ENCODE measurements around the gene MIGA1.

DNA sequence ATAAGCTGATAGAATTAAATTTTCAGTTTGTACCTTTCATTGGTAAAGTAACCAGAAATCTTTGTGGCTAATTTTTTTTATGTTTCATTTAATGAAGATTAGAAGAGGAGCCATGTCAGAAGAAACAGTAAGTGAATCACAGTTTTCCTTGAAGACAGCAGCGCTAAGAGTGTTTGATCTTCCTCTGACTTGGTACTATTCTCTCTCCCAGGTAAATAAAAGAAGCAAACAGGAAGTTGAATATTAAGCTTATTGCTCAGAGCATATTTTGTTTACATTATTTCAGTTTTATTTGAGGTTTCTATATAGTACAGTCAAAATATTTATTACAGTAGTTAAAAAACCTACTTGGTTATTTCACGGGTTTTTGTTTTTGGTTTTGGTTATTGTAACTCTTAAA, 3.7 kb downstream of the MIGA1 start:
- TF ChIP-seq YY1 (IDR thresholded peaks at IDR 0.05; ENCODE audit: insufficient read depth, insufficient read length) (no peak), ZNF274 (IDR thresholded peaks at IDR 0.05; ENCODE audit: low read depth, low read length) (no peak), SUZ12 (IDR thresholded peaks at IDR 0.05; ENCODE audit: extremely low read depth, insufficient read depth, insufficient read length) (no peak)
